ENCODE data around the gene ENGASE.

ENGASE gene

GRCh38 chr17:79089720-79090442 lies 15.3 kb downstream of the ENGASE start:
- H3K27ac ChIP-seq = no peak overlapping the region
- TF ChIP-seq, protein P1, sequence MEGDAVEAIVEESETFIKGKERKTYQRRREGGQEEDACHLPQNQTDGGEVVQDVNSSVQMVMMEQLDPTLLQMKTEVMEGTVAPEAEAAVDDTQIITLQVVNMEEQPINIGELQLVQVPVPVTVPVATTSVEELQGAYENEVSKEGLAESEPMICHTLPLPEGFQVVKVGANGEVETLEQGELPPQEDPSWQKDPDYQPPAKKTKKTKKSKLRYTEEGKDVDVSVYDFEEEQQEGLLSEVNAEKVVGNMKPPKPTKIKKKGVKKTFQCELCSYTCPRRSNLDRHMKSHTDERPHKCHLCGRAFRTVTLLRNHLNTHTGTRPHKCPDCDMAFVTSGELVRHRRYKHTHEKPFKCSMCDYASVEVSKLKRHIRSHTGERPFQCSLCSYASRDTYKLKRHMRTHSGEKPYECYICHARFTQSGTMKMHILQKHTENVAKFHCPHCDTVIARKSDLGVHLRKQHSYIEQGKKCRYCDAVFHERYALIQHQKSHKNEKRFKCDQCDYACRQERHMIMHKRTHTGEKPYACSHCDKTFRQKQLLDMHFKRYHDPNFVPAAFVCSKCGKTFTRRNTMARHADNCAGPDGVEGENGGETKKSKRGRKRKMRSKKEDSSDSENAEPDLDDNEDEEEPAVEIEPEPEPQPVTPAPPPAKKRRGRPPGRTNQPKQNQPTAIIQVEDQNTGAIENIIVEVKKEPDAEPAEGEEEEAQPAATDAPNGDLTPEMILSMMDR (IDR thresholded peaks at IDR 0.05) = no peak
- H3K4me3 ChIP-seq = peak overlapping the region; percentile 16
- DNase-seq (ENCODE audit: low spot score) = no peak

GRCh38 chr17:79090443-79091225 lies 16.0 kb downstream of the ENGASE start:
- TF ChIP-seq, protein P1 (IDR thresholded peaks at IDR 0.05) = no peak
- Histone ChIP-seq H3K4me3 (peak overlapping the region; percentile 16), H3K27ac (no peak overlapping the region)
- no peak for DNase-seq (ENCODE audit: low spot score)

DNA sequence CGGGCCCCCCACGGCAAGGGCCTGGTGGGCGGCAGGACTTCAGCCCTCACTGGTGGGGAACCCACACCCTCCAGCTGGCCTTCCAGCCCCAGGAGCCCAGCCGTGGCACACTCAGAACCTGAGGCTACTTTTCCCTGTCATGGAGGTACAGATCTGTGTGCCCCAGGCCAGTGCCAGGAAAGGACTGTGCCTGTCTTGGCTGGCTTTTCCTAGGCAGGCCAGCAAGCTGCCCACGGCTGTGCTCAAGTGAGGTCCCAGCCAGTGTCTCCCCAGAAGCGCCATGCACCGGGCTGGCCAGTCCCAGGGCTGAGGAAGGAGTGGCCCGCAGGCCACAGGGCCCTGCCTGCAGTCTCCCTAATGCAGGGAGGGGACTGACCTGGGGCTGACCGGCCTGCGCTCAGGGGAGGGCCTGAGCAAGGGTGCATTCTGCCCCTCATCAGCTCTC lies 16.6 kb downstream of the ENGASE start:
- Histone ChIP-seq H3K27ac (no peak overlapping the region), H3K4me3 (no peak overlapping the region)
- DNase-seq (ENCODE audit: low spot score) = no peak
- TF ChIP-seq, protein P1 (IDR thresholded peaks at IDR 0.05) = no peak

GRCh38 chr17:79092567-79092966 lies 17.9 kb downstream of the ENGASE start:
- Histone ChIP-seq H3K4me3 (no peak overlapping the region), H3K27ac (no peak overlapping the region)
- TF ChIP-seq, protein P1 (IDR thresholded peaks at IDR 0.05) = no peak
- no peak for DNase-seq (ENCODE audit: low spot score)

GRCh38 chr17:79093270-79093669 lies 18.6 kb downstream of the ENGASE start:
- TF ChIP-seq, protein P1 (IDR thresholded peaks at IDR 0.05) = no peak
- Histone ChIP-seq H3K27ac (no peak overlapping the region), H3K4me3 (no peak overlapping the region)
- no peak for DNase-seq (ENCODE audit: low spot score)

GRCh38 chr17:79094261-79094660 lies 19.6 kb downstream of the ENGASE start:
- TF ChIP-seq, protein P1 (IDR thresholded peaks at IDR 0.05) = no peak
- H3K27ac ChIP-seq = no peak overlapping the region
- DNase-seq (ENCODE audit: low spot score) = no peak
- no peak overlapping the region for H3K4me3 ChIP-seq

All from coronary artery (tissue), 2 donors.